Measurements from ENCODE around the gene PPP1R18. TPM values are rescaled to one million over a fixed set of nuclear protein-coding genes. Genes with fewer than 3 reads are reported as not detected.

The PPP1R18 gene
- total RNA-seq, 4 donors from 2014 or later = 15.4 to 114 (median 18.2) TPM

DNA sequence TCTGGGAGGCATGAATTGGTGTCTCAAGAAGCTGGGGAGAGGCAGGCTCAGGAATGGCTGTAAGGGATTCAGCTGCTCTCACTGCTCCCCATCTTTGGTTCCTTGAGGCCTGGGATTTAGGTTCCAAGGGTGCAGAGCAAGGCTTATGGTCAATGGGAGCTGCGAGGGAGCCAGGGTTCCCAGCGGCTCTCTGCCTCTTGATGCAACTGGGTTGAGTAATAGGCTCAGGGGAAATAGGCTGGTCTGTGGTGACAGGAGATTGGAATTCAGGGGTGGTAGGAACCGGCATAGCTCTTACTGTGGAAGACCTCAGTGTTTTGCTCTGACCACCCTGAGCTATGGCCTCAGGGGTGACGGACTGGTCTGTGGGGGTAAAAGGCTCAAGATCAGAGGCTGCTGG lies 17.4 kb upstream of the PPP1R18 start:
- no peak for DNase-seq

DNA sequence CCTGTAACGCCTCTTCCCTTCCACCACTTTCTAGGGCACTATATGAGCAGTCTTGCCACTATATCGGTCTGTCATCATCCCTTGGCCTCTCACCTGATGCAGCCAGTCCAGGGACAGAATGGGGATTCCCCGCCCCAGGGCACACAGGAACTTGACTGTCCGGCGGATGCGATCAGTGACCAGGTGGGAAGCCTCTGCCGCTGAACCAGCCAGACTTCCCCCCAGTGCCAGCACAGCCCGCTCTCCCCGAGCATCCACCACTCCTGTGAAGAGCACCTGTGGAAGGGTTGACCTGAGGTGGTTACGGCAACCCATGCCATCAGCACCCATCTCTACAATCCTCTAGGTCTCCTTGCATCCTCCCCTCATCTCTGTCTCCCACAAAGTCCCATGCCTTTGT lies 16.6 kb upstream of the PPP1R18 start:
- TF ChIP-seq POLR2A (IDR thresholded peaks at IDR 0.05) (no peak), CTCF (IDR thresholded peaks at IDR 0.05) (no peak)
- intact Hi-C loops (cut with DNase I; ENCODE audit: low total_unique reads) = no loop called here
- H3K27me3 ChIP-seq = no peaks in the 10 kb centered on the region
- no peaks in the 10 kb centered on the region for H3K4me1 ChIP-seq
- no peak overlapping the region for H3K4me3 ChIP-seq
- H3K27ac ChIP-seq = no peak overlapping the region
- no peaks in the 10 kb centered on the region for H3K9me3 ChIP-seq
- no peak for DNase-seq
- no peaks in the 10 kb centered on the region for H3K36me3 ChIP-seq

More for the DNA sequence above, 17.4 kb upstream of the PPP1R18 start:
- intact Hi-C loops (cut with DNase I; ENCODE audit: low total_unique reads) = no loop called here
- Histone ChIP-seq H3K4me1 (no peaks in the 10 kb centered on the region), H3K9me3 (no peaks in the 10 kb centered on the region), H3K27ac (no peak overlapping the region), H3K4me3 (no peak overlapping the region), H3K36me3 (no peaks in the 10 kb centered on the region), H3K27me3 (no peaks in the 10 kb centered on the region)
- TF ChIP-seq CTCF (IDR thresholded peaks at IDR 0.05) = no peak
- TF ChIP-seq POLR2A (IDR thresholded peaks at IDR 0.05) = no peak

- no peak overlapping the region for H3K27ac ChIP-seq
- no peak for DNase-seq
- intact Hi-C loops (cut with DNase I; ENCODE audit: low total_unique reads) = no loop called here
- TF ChIP-seq CTCF (IDR thresholded peaks at IDR 0.05) = no peak
- no peak for TF ChIP-seq POLR2A (IDR thresholded peaks at IDR 0.05)
- H3K9me3 ChIP-seq = no peaks in the 10 kb centered on the region
- H3K4me3 ChIP-seq = no peak overlapping the region
- no peaks in the 10 kb centered on the region for H3K27me3 ChIP-seq
- no peaks in the 10 kb centered on the region for H3K4me1 ChIP-seq
- no peaks in the 10 kb centered on the region for H3K36me3 ChIP-seq
Observed at GRCh38 chr6:30700340-30700739, 13.9 kb upstream of the PPP1R18 start.

DNA sequence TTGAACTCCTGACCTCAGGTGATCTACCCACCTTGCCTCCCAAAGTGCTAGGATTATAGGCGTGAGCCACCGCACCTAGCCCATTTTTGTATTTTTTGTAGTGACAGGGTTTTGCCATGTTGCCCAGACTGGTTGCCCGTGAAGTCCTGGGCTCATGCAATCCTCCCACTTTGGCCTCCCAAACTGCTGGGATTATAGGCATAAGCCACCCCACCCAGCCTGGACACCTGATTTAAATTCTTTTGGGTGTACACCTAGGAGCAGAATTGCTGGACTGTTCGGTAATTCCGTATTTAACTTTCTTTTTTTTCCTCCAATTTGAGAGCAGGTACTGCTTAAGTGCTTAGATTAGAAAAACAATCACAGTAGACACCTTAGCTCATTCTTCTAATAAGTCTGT lies 10.0 kb upstream of the PPP1R18 start:
- H3K27ac ChIP-seq = no peak overlapping the region
- H3K4me1 ChIP-seq = no peaks in the 10 kb centered on the region
- no peak for TF ChIP-seq POLR2A (IDR thresholded peaks at IDR 0.05)
- no peak for TF ChIP-seq CTCF (IDR thresholded peaks at IDR 0.05)
- intact Hi-C loops (cut with DNase I; ENCODE audit: low total_unique reads) = no loop called here
- H3K27me3 ChIP-seq = no peaks in the 10 kb centered on the region
- no peak overlapping the region for H3K4me3 ChIP-seq
- H3K9me3 ChIP-seq = no peaks in the 10 kb centered on the region
- no peaks in the 10 kb centered on the region for H3K36me3 ChIP-seq
- no peak for DNase-seq

GRCh38 chr6:30691208-30691847 lies 4.9 kb upstream of the PPP1R18 start:
- Histone ChIP-seq H3K27ac (peak overlapping the region; percentile 98 to 99), H3K4me3 (peak overlapping the region; percentile 60 to 78), H3K27me3 (no peaks in the 10 kb centered on the region), H3K36me3 (no peaks in the 10 kb centered on the region), H3K9me3 (no peaks in the 10 kb centered on the region), H3K4me1 (peaks cover 8 to 10% of the 10 kb centered on the region in 2 donors)
- intact Hi-C loops (cut with DNase I; ENCODE audit: low total_unique reads) = no loop called here
- TF ChIP-seq CTCF (IDR thresholded peaks at IDR 0.05) (no peak), POLR2A (IDR thresholded peaks at IDR 0.05) (no peak)
- no peak for DNase-seq

All from uterus (tissue), 4 donors.